Stomach (tissue), 9 donors: ENCODE data around the gene DEPP1. TPM values are rescaled to one million over a fixed set of nuclear protein-coding genes. Genes with fewer than 3 reads are reported as not detected.

Source experiments
- DNase-seq, 2 donors: peaks; one replicate each; pipeline versions ENCODE4 v3.0.0 to v3.0.0-alpha.2; 2013 to 2019
- H3K27ac ChIP-seq, 5 donors: fragments of 200-600 bp in 4 of 5; sonication (generic) in 4 of 5; one replicate each; pipeline ENCODE4 v1.5.1; 2013 to 2019; ENCODE audit warnings: mild to moderate bottlenecking in 1 of 5, moderate library complexity in 1 of 5
- H3K27me3 ChIP-seq, 3 donors: fragments of 200-600 bp; sonication (generic); one replicate each; pipeline ENCODE4 v1.5.1; 2017 to 2019; ENCODE audit warnings: mixed run types in 1 of 3
- H3K36me3 ChIP-seq, 4 donors: fragments of 200-600 bp; sonication (generic); 1 replicate in 3 of 4; 2 replicates in 1 of 4; pipeline ENCODE4 v1.5.1; 2016 to 2019
- H3K4me1 ChIP-seq, 4 donors: fragments of 200-600 bp; sonication (generic); one replicate each; pipeline ENCODE4 v1.5.1; 2016 to 2019
- H3K4me3 ChIP-seq, 4 donors: fragments of 200-600 bp; sonication (generic) in 3 of 4; one replicate each; pipeline ENCODE4 v1.5.1; 2016 to 2019; ENCODE audit warnings: mild to moderate bottlenecking in 1 of 4
- H3K9me3 ChIP-seq, 4 donors: fragments of 200-600 bp; sonication (generic); one replicate each; pipeline ENCODE4 v1.5.1; 2016 to 2019
- EP300 ChIP-seq: sonication (generic); formaldehyde crosslinking; IDR thresholded peaks from one replicate; pipeline ENCODE4 v1.6.1; 2017; ENCODE audit warnings: antibody characterized with exemption
- POLR2A ChIP-seq, 4 donors: fragments of 450-650 bp; IDR thresholded peaks; one replicate each; pipeline ENCODE4 v1.6.1; 2016; ENCODE audit warnings: antibody characterized with exemption in 4 of 4, control low read depth in 2 of 4, mild to moderate bottlenecking in 1 of 4, moderate library complexity in 1 of 4
- POLR2AphosphoS5 ChIP-seq, 3 donors: sonication (generic); formaldehyde crosslinking; IDR thresholded peaks; one replicate each; pipeline ENCODE4 v1.6.1; 2016; ENCODE audit warnings: antibody characterized with exemption in 3 of 3
- WGBS, 5 donors: extraction: QIAGEN DNeasy Blood & Tissue Kit in 3 of 5; methylation state at CpG; one replicate each; pipeline versions ENCODE4 v1.1.5 to v1.1.7; 2013 to 2018; 5-methylcytosine and 5-hydroxymethylcytosine counted together
- intact Hi-C: fragments of 100-400 bp; cut with DNase I; formaldehyde crosslinking; loops from one replicate; pipeline ENCODE4 v1.15.1; 2023; ENCODE audit warnings: low total_unique reads
- polyA plus RNA-seq, 3 donors: library from polyadenylated mRNA; stranded (reverse); fragments of 200-250 nt; gene quantifications; one replicate each; pipeline ENCODE4 v1.2.3, GENCODE V29; 2013
- total RNA-seq, 5 donors: library from RNA; depleted of rRNA; stranded (reverse); fragments of >200 nt; gene quantifications; one replicate each; pipeline versions ENCODE4 v1.1.0 to v1.2.3, GENCODE V29; 2014 to 2016
- TF ChIP-seq, protein P1 (sequence below), 7 experiments: fragments of 450-650 bp in 4 of 7; fragments of 200-600 bp in 3 of 7; sonication (generic) in 3 of 7; IDR thresholded peaks; one replicate each; pipeline ENCODE4 v1.5.1; 2016 to 2019; ENCODE audit warnings: antibody characterized with exemption in 7 of 7, control low read depth in 2 of 7, mild to moderate bottlenecking in 1 of 7
- donor health status: healthy with polysubstance abuse.
- donor health status: Bipolar disorder and iron deficiency.
- donor health status: healthy.

DEPP1 gene
- total and polyA plus RNA-seq, 8 donors = 9.8 to 72.9 (median 31.5) TPM

DNA sequence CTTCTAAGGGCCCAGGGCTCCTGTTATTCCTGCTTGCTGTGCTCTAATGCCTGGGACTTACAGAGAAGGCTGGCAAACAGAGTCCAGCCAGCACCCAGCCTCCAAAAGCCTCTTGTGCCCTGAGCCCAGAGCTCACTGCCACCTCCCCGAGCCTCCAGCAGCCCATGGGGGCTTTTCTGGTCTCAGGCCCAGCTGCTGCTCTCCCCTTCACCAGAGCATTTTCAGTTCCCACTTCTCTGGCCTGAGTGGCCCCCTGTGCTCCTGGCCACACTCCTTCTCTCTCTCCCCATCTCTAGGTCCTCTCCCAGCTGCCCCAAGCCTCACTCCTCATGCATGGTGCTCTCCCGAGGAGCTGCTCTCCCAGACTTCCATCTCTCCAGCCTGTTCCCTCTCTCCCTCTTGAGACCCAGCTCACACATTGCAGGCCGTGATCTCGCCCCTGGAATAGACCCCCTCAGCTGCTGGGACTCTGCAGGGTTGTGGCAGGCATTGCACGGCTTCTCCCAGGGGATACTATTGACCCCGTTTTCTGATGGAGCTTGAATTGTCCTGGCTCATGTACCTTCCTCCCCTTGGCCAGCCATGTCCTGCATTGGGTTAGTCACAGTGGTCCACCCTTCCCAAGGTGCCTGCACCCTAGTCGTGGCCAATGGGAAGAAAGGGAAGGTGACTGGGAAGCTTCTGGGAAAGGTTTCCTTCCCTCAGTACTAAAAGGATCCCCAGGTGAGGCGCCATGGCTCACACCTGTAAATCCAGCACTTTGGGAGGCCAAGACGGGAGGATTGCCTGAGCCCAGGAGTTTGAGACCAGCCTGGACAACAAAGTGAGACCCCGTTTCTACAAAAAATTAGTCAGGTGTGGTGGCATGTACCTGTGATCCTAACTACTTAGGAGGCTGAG lies 28.0 kb downstream of the DEPP1 start:
- DNase-seq = no peak
- intact Hi-C loops = no loop called here

DNA sequence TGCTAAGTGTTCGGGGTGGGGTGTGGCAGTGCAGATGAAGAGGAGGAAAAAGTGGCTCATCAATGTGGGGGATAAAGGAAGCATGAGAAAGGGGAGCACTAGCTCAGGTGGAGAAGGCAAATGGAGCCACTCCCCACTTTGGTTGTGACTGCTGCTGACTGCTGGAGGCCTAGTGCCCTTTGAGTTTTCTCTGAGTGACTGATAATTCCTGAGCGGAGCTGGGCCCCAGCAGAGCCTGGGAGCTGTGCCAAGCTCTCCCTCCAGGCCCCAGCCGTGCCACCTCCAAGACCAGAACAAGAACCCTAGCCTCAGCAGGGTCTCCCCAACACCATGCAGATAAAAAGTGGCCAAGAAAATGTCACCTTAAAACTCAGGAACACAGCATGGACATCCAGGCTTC lies 28.7 kb downstream of the DEPP1 start:
- Histone ChIP-seq H3K27me3 (no peaks in the 10 kb centered on the region), H3K4me3 (no peak overlapping the region), H3K36me3 (no peaks in the 10 kb centered on the region), H3K9me3 (no peaks in the 10 kb centered on the region), H3K4me1 (peaks cover 10 to 16% (median 13%) of the 10 kb centered on the region in 4 donors), H3K27ac (peak overlapping the region in 2 of 5 donors; percentile 30 to 69)
- peak; percentile 60 to 64 for DNase-seq
- intact Hi-C loops = no loop called here
- TF ChIP-seq POLR2A (IDR thresholded peaks at IDR 0.05) = no peak
- no peak for TF ChIP-seq POLR2AphosphoS5 (IDR thresholded peaks at IDR 0.05)
- TF ChIP-seq EP300 = no peak
- TF ChIP-seq, protein P1, sequence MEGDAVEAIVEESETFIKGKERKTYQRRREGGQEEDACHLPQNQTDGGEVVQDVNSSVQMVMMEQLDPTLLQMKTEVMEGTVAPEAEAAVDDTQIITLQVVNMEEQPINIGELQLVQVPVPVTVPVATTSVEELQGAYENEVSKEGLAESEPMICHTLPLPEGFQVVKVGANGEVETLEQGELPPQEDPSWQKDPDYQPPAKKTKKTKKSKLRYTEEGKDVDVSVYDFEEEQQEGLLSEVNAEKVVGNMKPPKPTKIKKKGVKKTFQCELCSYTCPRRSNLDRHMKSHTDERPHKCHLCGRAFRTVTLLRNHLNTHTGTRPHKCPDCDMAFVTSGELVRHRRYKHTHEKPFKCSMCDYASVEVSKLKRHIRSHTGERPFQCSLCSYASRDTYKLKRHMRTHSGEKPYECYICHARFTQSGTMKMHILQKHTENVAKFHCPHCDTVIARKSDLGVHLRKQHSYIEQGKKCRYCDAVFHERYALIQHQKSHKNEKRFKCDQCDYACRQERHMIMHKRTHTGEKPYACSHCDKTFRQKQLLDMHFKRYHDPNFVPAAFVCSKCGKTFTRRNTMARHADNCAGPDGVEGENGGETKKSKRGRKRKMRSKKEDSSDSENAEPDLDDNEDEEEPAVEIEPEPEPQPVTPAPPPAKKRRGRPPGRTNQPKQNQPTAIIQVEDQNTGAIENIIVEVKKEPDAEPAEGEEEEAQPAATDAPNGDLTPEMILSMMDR (IDR thresholded peaks at IDR 0.05) = no peak
- 51 to 60% (median 56%) methylated on average over 3 of the region's 3 CpGs for WGBS, 5 donors

More for the DNA sequence above, 28.0 kb downstream of the DEPP1 start:
- H3K27me3 ChIP-seq = no peaks in the 10 kb centered on the region
- H3K4me3 ChIP-seq = no peak overlapping the region
- no peaks in the 10 kb centered on the region for H3K9me3 ChIP-seq
- 91 to 97% (median 94%) methylated on average over 10 of the region's 10 CpGs for WGBS, 5 donors
- peaks cover 12 to 16% (median 13%) of the 10 kb centered on the region in 4 donors for H3K4me1 ChIP-seq
- TF ChIP-seq POLR2AphosphoS5 (IDR thresholded peaks at IDR 0.05) (no peak), POLR2A (IDR thresholded peaks at IDR 0.05) (no peak), EP300 (no peak)
- TF ChIP-seq, protein P1 (IDR thresholded peaks at IDR 0.05) = no peak
- H3K27ac ChIP-seq = peak overlapping the region in 2 of 5 donors; percentile 30 to 69
- H3K36me3 ChIP-seq = peaks cover 0 to 3% (median 1%) of the 10 kb centered on the region in 4 donors

DNA sequence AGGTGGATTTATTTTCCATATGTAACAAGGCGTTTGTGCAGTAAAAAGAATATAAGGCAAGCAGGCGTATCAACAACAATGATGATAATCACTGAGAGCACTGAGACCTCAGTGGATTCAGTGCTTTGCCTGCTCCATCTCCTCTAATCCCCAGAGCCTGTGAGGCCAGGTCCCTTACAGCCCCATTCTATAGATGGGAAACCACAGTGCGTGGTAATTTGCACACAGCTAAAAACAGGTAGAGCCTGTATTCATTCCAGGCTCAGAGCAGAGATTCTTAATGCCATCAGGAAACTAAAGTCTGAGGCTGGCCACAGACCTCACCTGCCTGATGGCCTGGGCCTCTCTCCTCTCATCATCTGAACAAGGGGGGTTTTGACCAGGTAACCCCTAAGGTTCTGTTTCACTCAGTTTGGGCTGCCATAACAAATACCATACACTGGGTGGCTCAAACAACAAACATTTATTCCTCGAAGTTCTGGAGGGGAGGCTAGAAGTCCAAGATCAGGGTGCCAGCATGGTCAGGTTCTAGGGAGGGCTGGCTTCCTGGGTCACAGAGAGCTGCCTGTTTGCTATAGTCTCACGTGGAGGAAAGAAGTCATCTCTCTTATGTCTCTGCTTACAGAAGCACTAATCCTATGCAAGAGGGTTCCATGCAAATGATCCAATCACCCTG lies 29.3 kb downstream of the DEPP1 start:
- TF ChIP-seq POLR2A (IDR thresholded peaks at IDR 0.05) (no peak), POLR2AphosphoS5 (IDR thresholded peaks at IDR 0.05) (no peak), EP300 (no peak)
- TF ChIP-seq, protein P1 (IDR thresholded peaks at IDR 0.05) = no peak
- H3K4me1 ChIP-seq = peaks cover 10 to 16% (median 13%) of the 10 kb centered on the region in 4 donors
- H3K36me3 ChIP-seq = no peaks in the 10 kb centered on the region
- H3K9me3 ChIP-seq = peaks cover 0 to 6% (median 0%) of the 10 kb centered on the region in 4 donors
- H3K27me3 ChIP-seq = no peaks in the 10 kb centered on the region
- no peak for DNase-seq
- 65 to 74% (median 72%) methylated on average over 5 of the region's 5 CpGs for WGBS, 5 donors
- H3K27ac ChIP-seq = no peak overlapping the region
- intact Hi-C loops = no loop called here
- no peak overlapping the region for H3K4me3 ChIP-seq

DNA sequence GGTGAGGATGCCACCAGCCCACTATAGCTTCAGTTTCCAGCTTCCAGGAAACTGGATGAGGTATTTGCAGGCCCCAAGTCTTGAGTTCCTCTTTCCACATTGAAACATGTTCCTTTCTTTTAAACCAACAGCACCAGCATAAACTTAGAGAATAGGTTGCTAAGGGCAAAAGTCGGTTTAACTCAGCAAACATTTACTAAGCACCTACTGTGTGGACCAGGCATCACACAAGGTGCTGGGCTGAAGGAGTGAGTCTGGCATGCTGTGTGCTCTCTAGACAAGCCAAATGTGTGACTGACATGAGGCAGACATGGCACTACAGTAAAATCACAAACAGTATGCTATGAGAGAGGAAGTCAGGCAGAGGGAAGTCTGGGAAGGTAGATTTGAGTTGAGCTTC lies 30.0 kb downstream of the DEPP1 start:
- Histone ChIP-seq H3K4me1 (peaks cover 10 to 16% (median 13%) of the 10 kb centered on the region in 4 donors), H3K36me3 (no peaks in the 10 kb centered on the region), H3K27me3 (no peaks in the 10 kb centered on the region), H3K9me3 (peaks cover 0 to 10% (median 0%) of the 10 kb centered on the region in 4 donors), H3K4me3 (no peak overlapping the region), H3K27ac (no peak overlapping the region)
- intact Hi-C loops = no loop called here
- no peak for DNase-seq
- TF ChIP-seq EP300 (no peak), POLR2AphosphoS5 (IDR thresholded peaks at IDR 0.05) (no peak), POLR2A (IDR thresholded peaks at IDR 0.05) (no peak)
- TF ChIP-seq, protein P1 (IDR thresholded peaks at IDR 0.05) = no peak
- WGBS, 5 donors = 81 to 93% (median 83%) methylated on average over 1 of the region's 1 CpG
